Measurements from ENCODE around the gene MLLT11.

DNA sequence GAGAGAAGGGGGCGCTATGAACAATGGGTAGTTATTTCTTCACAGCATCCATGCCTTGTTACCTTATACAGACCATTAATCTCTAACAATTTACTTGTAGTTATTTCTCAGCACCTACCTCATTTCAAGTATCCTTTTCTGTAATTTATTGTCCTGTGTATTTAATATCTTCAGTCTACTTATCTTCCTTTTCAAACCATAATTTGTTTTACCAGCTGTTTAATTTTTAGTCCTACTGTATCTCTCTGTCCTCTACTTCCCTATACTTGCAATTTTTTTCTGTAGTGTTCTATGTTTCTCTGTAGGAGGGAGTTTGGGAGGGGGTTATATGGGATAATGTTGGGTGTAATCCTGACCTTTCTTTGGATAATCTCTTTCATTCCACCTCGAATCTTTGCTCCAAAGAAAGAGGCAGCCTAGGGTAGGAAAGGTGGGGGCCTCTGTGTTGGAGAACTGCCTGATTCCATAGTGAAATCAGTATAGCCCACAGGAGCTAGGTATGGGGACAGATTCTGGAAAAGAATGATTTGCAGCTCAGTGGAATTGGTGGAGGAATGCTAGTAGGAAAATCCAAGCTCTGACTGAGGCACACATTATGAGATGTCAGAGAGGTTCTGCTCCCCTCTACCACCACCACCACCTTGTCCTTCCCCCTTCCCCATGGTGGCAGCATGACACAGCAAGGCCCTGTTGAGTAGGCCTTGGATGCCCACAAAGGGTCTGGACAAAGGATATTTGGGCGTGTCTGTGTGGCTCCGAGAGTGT, 642 bp downstream of the MLLT11 start:
- TF ChIP-seq, protein P1, sequence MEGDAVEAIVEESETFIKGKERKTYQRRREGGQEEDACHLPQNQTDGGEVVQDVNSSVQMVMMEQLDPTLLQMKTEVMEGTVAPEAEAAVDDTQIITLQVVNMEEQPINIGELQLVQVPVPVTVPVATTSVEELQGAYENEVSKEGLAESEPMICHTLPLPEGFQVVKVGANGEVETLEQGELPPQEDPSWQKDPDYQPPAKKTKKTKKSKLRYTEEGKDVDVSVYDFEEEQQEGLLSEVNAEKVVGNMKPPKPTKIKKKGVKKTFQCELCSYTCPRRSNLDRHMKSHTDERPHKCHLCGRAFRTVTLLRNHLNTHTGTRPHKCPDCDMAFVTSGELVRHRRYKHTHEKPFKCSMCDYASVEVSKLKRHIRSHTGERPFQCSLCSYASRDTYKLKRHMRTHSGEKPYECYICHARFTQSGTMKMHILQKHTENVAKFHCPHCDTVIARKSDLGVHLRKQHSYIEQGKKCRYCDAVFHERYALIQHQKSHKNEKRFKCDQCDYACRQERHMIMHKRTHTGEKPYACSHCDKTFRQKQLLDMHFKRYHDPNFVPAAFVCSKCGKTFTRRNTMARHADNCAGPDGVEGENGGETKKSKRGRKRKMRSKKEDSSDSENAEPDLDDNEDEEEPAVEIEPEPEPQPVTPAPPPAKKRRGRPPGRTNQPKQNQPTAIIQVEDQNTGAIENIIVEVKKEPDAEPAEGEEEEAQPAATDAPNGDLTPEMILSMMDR (IDR thresholded peaks at IDR 0.05) = no peak
- TF ChIP-seq POLR2A (IDR thresholded peaks at IDR 0.05) = no peak

Measured in esophagus squamous epithelium (tissue), 4 donors.